ENCODE results near the gene RAB5B. TPM values are rescaled to one million over a fixed set of nuclear protein-coding genes. Genes with fewer than 3 reads are reported as not detected.

Gene RAB5B
- total and polyA plus RNA-seq, 10 of the 15 experiments (the other 5 are each of a cell fraction or from before 2014, with no cell fraction given) = 7.5 to 149 (median 37.8) TPM

DNA sequence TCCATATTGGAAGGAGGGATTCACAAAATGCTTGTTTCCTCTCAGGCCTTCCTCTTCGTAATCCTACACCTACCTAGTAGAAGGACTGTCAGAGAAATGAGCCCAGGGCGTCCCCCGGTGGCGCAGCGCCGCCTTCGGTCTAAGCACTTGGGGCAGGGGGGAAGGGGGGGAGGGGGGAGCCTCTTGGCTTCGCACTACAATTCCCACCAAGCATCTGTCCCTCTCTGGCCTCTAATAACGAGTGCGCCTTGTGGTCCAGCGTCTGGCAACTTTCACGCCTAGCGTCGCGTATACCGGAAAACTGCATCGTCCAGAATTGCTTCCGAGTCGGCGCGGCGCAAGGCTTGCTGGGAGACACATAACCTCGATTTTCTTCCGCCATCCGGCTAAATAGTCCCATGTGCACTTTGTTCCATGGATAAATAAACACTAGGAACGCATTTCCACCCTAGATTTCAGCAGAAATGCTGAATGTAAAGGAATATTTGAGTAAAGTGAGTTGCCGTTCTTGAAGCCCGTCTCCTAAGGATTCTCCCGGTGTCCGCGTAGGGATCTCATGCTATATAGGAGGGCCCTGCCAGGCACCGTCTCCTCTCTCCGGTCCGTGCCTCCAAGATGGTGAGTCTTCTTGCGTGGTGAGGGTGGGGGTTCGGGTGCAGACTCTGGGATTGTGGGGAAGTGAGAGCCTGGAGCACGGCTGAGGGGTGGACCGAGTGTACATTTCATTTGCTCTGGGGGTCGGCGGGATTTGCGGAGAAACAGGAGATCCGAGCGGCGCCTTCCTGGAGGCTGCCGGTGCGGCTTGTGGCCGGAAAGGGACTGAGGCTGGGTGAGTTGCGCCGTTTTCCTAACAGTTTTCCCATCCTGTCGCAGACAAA, 67.9 kb downstream of the RAB5B start, which contains the start of gene RPS26 (continued):
- no peak for TF ChIP-seq EZH2 (IDR thresholded peaks at IDR 0.05; ENCODE audit: borderline replicate concordance, control insufficient read depth, low read depth, low read length)
- TF ChIP-seq, protein P1, sequence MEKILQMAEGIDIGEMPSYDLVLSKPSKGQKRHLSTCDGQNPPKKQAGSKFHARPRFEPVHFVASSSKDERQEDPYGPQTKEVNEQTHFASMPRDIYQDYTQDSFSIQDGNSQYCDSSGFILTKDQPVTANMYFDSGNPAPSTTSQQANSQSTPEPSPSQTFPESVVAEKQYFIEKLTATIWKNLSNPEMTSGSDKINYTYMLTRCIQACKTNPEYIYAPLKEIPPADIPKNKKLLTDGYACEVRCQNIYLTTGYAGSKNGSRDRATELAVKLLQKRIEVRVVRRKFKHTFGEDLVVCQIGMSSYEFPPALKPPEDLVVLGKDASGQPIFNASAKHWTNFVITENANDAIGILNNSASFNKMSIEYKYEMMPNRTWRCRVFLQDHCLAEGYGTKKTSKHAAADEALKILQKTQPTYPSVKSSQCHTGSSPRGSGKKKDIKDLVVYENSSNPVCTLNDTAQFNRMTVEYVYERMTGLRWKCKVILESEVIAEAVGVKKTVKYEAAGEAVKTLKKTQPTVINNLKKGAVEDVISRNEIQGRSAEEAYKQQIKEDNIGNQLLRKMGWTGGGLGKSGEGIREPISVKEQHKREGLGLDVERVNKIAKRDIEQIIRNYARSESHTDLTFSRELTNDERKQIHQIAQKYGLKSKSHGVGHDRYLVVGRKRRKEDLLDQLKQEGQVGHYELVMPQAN (conservative IDR thresholded peaks at IDR 0.05) = peak; percentile 77
- TF ChIP-seq SIN3A (IDR thresholded peaks at IDR 0.05; ENCODE audit: low read depth, low read length) = no peak
- peak; percentile 94 for TF ChIP-seq ZBED1 (IDR thresholded peaks at IDR 0.05; ENCODE audit: borderline replicate concordance)
- TF ChIP-seq HDAC2 (IDR thresholded peaks at IDR 0.05) = no peak
- TF ChIP-seq, protein P2, sequence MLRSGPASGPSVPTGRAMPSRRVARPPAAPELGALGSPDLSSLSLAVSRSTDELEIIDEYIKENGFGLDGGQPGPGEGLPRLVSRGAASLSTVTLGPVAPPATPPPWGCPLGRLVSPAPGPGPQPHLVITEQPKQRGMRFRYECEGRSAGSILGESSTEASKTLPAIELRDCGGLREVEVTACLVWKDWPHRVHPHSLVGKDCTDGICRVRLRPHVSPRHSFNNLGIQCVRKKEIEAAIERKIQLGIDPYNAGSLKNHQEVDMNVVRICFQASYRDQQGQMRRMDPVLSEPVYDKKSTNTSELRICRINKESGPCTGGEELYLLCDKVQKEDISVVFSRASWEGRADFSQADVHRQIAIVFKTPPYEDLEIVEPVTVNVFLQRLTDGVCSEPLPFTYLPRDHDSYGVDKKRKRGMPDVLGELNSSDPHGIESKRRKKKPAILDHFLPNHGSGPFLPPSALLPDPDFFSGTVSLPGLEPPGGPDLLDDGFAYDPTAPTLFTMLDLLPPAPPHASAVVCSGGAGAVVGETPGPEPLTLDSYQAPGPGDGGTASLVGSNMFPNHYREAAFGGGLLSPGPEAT (IDR thresholded peaks at IDR 0.05; ENCODE audit: low read depth) = peak; percentile 96
- peak; percentile 99 for TF ChIP-seq NR2C1 (IDR thresholded peaks at IDR 0.05)
- no peak for TF ChIP-seq RBBP5 (conservative IDR thresholded peaks at IDR 0.05)
- TF ChIP-seq, protein P3, sequence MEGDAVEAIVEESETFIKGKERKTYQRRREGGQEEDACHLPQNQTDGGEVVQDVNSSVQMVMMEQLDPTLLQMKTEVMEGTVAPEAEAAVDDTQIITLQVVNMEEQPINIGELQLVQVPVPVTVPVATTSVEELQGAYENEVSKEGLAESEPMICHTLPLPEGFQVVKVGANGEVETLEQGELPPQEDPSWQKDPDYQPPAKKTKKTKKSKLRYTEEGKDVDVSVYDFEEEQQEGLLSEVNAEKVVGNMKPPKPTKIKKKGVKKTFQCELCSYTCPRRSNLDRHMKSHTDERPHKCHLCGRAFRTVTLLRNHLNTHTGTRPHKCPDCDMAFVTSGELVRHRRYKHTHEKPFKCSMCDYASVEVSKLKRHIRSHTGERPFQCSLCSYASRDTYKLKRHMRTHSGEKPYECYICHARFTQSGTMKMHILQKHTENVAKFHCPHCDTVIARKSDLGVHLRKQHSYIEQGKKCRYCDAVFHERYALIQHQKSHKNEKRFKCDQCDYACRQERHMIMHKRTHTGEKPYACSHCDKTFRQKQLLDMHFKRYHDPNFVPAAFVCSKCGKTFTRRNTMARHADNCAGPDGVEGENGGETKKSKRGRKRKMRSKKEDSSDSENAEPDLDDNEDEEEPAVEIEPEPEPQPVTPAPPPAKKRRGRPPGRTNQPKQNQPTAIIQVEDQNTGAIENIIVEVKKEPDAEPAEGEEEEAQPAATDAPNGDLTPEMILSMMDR (IDR thresholded peaks at IDR 0.05 in 2 of 3, conservative IDR thresholded peaks at IDR 0.05 in 1 of 3; ENCODE audit: control insufficient read depth in 2 of 3, extremely low read depth in 1 of 3, insufficient read depth in 1 of 3, low read depth in 3 of 3, low read length in 3 of 3) = peak; percentile 46 to 64 (median 61)
- peak; percentile 99 for TF ChIP-seq SMAD5 (IDR thresholded peaks at IDR 0.05; ENCODE audit: low read depth)
- peak; percentile 95 for TF ChIP-seq KLF5 (IDR thresholded peaks at IDR 0.05; ENCODE audit: partially characterized antibody)
- no peak for TF ChIP-seq ZNF384 (IDR thresholded peaks at IDR 0.05; ENCODE audit: borderline replicate concordance, low read depth, low read length)
- TF ChIP-seq, protein P4, sequence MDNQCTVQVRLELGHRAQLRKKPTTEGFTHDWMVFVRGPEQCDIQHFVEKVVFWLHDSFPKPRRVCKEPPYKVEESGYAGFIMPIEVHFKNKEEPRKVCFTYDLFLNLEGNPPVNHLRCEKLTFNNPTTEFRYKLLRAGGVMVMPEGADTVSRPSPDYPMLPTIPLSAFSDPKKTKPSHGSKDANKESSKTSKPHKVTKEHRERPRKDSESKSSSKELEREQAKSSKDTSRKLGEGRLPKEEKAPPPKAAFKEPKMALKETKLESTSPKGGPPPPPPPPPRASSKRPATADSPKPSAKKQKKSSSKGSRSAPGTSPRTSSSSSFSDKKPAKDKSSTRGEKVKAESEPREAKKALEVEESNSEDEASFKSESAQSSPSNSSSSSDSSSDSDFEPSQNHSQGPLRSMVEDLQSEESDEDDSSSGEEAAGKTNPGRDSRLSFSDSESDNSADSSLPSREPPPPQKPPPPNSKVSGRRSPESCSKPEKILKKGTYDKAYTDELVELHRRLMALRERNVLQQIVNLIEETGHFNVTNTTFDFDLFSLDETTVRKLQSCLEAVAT (IDR thresholded peaks at IDR 0.05) = peak; percentile 99
- TF ChIP-seq, protein P5, sequence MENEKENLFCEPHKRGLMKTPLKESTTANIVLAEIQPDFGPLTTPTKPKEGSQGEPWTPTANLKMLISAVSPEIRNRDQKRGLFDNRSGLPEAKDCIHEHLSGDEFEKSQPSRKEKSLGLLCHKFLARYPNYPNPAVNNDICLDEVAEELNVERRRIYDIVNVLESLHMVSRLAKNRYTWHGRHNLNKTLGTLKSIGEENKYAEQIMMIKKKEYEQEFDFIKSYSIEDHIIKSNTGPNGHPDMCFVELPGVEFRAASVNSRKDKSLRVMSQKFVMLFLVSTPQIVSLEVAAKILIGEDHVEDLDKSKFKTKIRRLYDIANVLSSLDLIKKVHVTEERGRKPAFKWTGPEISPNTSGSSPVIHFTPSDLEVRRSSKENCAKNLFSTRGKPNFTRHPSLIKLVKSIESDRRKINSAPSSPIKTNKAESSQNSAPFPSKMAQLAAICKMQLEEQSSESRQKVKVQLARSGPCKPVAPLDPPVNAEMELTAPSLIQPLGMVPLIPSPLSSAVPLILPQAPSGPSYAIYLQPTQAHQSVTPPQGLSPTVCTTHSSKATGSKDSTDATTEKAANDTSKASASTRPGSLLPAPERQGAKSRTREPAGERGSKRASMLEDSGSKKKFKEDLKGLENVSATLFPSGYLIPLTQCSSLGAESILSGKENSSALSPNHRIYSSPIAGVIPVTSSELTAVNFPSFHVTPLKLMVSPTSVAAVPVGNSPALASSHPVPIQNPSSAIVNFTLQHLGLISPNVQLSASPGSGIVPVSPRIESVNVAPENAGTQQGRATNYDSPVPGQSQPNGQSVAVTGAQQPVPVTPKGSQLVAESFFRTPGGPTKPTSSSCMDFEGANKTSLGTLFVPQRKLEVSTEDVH (IDR thresholded peaks at IDR 0.05; ENCODE audit: low read depth, partially characterized antibody) = peak; percentile 97
- TF ChIP-seq ZZZ3 (IDR thresholded peaks at IDR 0.05; ENCODE audit: control insufficient read depth, insufficient read length, low read depth) = no peak
- TF ChIP-seq POU2F2 (IDR thresholded peaks at IDR 0.05; ENCODE audit: borderline replicate concordance, low read depth, low read length) = peak; percentile 99
- no peak for TF ChIP-seq NFYB (IDR thresholded peaks at IDR 0.05; ENCODE audit: insufficient read depth, low read depth, low read length)
- peak; percentile 86 for TF ChIP-seq ATF7 (IDR thresholded peaks at IDR 0.05; ENCODE audit: low read depth)
